Measurements from ENCODE around the gene CELF2.

CELF2 gene

GRCh38 chr10:11153766-11154165 is 136.1 kb downstream of the CELF2 start:
- no peaks in the 10 kb centered on the region for H3K9me3 ChIP-seq (ENCODE audit: low read length)
- H3K4me3 ChIP-seq (ENCODE audit: low read depth in 1 of 2, low read length in 2 of 2) = no peak overlapping the region
- no peak overlapping the region for H3K27ac ChIP-seq (ENCODE audit: low read depth, low read length)
- no peak overlapping the region for H3K9ac ChIP-seq (ENCODE audit: low read length)
- no peaks in the 10 kb centered on the region for H3K36me3 ChIP-seq (ENCODE audit: insufficient read depth, low read length)
- peaks cover 11% of the 10 kb centered on the region for H3K4me1 ChIP-seq (ENCODE audit: insufficient read depth, low read length)
- H3K27me3 ChIP-seq (ENCODE audit: control insufficient read depth in 1 of 2, insufficient read depth in 2 of 2, low read length in 2 of 2) = no peaks in the 10 kb centered on the region

- Histone ChIP-seq H3K4me1 (ENCODE audit: insufficient read depth, low read length) (peaks cover 13% of the 10 kb centered on the region), H3K9ac (ENCODE audit: low read length) (no peak overlapping the region), H3K27ac (ENCODE audit: low read depth, low read length) (no peak overlapping the region), H3K36me3 (ENCODE audit: insufficient read depth, low read length) (no peaks in the 10 kb centered on the region), H3K9me3 (ENCODE audit: low read length) (no peaks in the 10 kb centered on the region), H3K4me3 (ENCODE audit: low read depth in 1 of 2, low read length in 2 of 2) (no peak overlapping the region), H3K27me3 (ENCODE audit: control insufficient read depth in 1 of 2, insufficient read depth in 2 of 2, low read length in 2 of 2) (no peaks in the 10 kb centered on the region)
Measured at GRCh38 chr10:11154333-11154732, 136.7 kb downstream of the CELF2 start.

DNA sequence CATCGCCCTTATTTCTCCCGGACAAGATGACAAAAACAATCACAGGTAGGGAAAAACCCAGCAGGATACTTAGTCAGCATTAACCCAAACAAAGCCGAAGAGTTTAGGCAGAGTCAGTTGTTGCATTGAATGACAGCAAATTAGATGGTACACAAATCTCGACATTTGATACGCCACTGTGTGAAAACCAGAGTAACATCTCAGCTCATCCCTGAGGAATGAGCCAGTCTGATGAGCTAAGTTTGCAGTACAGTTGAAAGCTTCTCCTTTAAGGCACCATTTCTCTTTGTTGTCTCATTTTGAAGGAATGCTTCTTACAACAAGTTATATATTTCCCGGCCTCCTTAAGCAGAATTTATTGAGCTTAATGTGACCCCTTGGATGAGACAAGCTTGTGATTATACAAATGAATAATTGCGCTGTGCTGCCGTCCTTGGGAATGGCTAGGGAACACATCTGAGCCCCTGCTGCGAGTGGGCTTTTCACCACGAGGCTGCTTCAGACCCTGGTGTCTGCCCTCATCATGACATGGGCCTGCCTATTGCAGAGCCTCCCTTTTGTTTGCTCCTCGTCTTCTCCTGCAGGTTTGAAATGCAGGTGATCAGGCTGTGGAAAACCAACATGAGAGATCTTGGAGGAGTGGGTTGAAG is 137.3 kb downstream of the CELF2 start:
- H3K4me3 ChIP-seq (ENCODE audit: low read depth in 1 of 2, low read length in 2 of 2) = no peak overlapping the region
- no peak overlapping the region for H3K27ac ChIP-seq (ENCODE audit: low read depth, low read length)
- H3K4me1 ChIP-seq (ENCODE audit: insufficient read depth, low read length) = peaks cover 20% of the 10 kb centered on the region

GRCh38 chr10:11156480-11156879 is 138.8 kb downstream of the CELF2 start:
- no peak overlapping the region for H3K9ac ChIP-seq (ENCODE audit: low read length)
- H3K4me1 ChIP-seq (ENCODE audit: insufficient read depth, low read length) = peaks cover 18% of the 10 kb centered on the region
- no peaks in the 10 kb centered on the region for H3K36me3 ChIP-seq (ENCODE audit: insufficient read depth, low read length)
- no peak overlapping the region for H3K27ac ChIP-seq (ENCODE audit: low read depth, low read length)
- no peaks in the 10 kb centered on the region for H3K27me3 ChIP-seq (ENCODE audit: control insufficient read depth in 1 of 2, insufficient read depth in 2 of 2, low read length in 2 of 2)
- no peak overlapping the region for H3K4me3 ChIP-seq (ENCODE audit: low read depth in 1 of 2, low read length in 2 of 2)
- no peaks in the 10 kb centered on the region for H3K9me3 ChIP-seq (ENCODE audit: low read length)

More for the DNA sequence above, 137.3 kb downstream of the CELF2 start:
- Histone ChIP-seq H3K9me3 (ENCODE audit: low read length) (no peaks in the 10 kb centered on the region), H3K9ac (ENCODE audit: low read length) (no peak overlapping the region), H3K27me3 (ENCODE audit: control insufficient read depth in 1 of 2, insufficient read depth in 2 of 2, low read length in 2 of 2) (no peaks in the 10 kb centered on the region), H3K36me3 (ENCODE audit: insufficient read depth, low read length) (no peaks in the 10 kb centered on the region)

GRCh38 chr10:11157292-11158076 is 139.8 kb downstream of the CELF2 start:
- Histone ChIP-seq H3K4me1 (ENCODE audit: insufficient read depth, low read length) (peaks cover 28% of the 10 kb centered on the region), H3K27me3 (ENCODE audit: control insufficient read depth in 1 of 2, insufficient read depth in 2 of 2, low read length in 2 of 2) (no peaks in the 10 kb centered on the region), H3K9ac (ENCODE audit: low read length) (no peak overlapping the region), H3K27ac (ENCODE audit: low read depth, low read length) (no peak overlapping the region), H3K9me3 (ENCODE audit: low read length) (no peaks in the 10 kb centered on the region), H3K36me3 (ENCODE audit: insufficient read depth, low read length) (no peaks in the 10 kb centered on the region), H3K4me3 (ENCODE audit: low read depth in 1 of 2, low read length in 2 of 2) (no peak overlapping the region)

DNA sequence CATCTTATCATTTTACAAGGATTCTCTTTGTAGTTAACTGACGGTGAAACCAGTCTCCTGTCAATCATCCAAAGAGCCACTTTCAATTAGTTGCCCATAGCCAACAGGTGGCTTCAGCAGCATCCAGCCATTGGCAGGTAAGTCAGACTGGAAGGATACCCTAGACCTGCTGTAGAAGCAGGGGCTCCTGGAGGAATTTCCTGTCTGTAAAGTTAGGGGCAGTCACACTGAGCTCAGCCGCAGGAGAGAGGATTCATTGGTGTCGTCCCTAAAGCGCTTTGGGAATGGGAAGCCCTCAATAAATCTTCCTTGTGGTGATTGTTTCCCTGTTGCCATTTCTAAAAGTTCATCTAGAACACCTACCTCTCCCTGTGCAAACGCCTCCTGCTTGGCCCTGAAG is 140.4 kb downstream of the CELF2 start:
- Histone ChIP-seq H3K4me1 (ENCODE audit: insufficient read depth, low read length) (peaks cover 32% of the 10 kb centered on the region), H3K36me3 (ENCODE audit: insufficient read depth, low read length) (no peaks in the 10 kb centered on the region), H3K27ac (ENCODE audit: low read depth, low read length) (no peak overlapping the region), H3K27me3 (ENCODE audit: control insufficient read depth in 1 of 2, insufficient read depth in 2 of 2, low read length in 2 of 2) (no peaks in the 10 kb centered on the region), H3K9ac (ENCODE audit: low read length) (no peak overlapping the region), H3K9me3 (ENCODE audit: low read length) (no peaks in the 10 kb centered on the region), H3K4me3 (ENCODE audit: low read depth in 1 of 2, low read length in 2 of 2) (no peak overlapping the region)

GRCh38 chr10:11159543-11160215 is 142.0 kb downstream of the CELF2 start:
- peaks cover 46% of the 10 kb centered on the region for H3K4me1 ChIP-seq (ENCODE audit: insufficient read depth, low read length)
- no peak overlapping the region for H3K9ac ChIP-seq (ENCODE audit: low read length)
- no peak overlapping the region for H3K4me3 ChIP-seq (ENCODE audit: low read depth in 1 of 2, low read length in 2 of 2)
- no peaks in the 10 kb centered on the region for H3K36me3 ChIP-seq (ENCODE audit: insufficient read depth, low read length)
- H3K9me3 ChIP-seq (ENCODE audit: low read length) = no peaks in the 10 kb centered on the region
- no peaks in the 10 kb centered on the region for H3K27me3 ChIP-seq (ENCODE audit: control insufficient read depth in 1 of 2, insufficient read depth in 2 of 2, low read length in 2 of 2)
- peak overlapping the region; percentile 1 for H3K27ac ChIP-seq (ENCODE audit: low read depth, low read length)

DNA sequence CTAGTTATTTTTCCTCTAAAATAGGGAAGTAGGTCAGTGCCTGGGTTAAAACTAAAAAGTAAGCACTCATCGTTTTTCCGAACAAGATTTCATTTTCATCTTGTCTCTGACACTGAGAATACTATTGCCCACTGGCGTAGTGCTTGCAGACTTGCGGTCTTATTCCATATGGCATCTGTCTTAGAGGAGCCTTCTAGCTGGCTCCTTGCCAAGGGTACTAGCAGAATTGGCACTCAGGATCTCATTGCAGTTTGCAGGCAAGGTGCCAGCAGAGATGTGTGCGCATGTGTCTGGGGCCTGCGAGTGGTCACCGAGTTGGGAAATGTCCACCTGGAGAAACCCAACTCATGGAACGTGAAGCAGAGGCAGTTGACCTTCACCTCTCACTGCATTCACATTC is 143.4 kb downstream of the CELF2 start:
- Histone ChIP-seq H3K27ac (ENCODE audit: low read depth, low read length) (no peak overlapping the region), H3K36me3 (ENCODE audit: insufficient read depth, low read length) (no peaks in the 10 kb centered on the region), H3K4me3 (ENCODE audit: low read depth in 1 of 2, low read length in 2 of 2) (no peak overlapping the region)

GRCh38 chr10:11161910-11162309 is 144.2 kb downstream of the CELF2 start:
- no peaks in the 10 kb centered on the region for H3K27me3 ChIP-seq (ENCODE audit: control insufficient read depth in 1 of 2, insufficient read depth in 2 of 2, low read length in 2 of 2)
- peaks cover 57% of the 10 kb centered on the region for H3K4me1 ChIP-seq (ENCODE audit: insufficient read depth, low read length)
- no peak overlapping the region for H3K27ac ChIP-seq (ENCODE audit: low read depth, low read length)
- H3K9ac ChIP-seq (ENCODE audit: low read length) = no peak overlapping the region
- H3K36me3 ChIP-seq (ENCODE audit: insufficient read depth, low read length) = no peaks in the 10 kb centered on the region
- peak overlapping the region in 1 of 2 donors; percentile 16 for H3K4me3 ChIP-seq (ENCODE audit: low read depth in 1 of 2, low read length in 2 of 2)
- H3K9me3 ChIP-seq (ENCODE audit: low read length) = no peaks in the 10 kb centered on the region

More for the DNA sequence above, 143.4 kb downstream of the CELF2 start:
- H3K9me3 ChIP-seq (ENCODE audit: low read length) = no peaks in the 10 kb centered on the region
- no peak overlapping the region for H3K9ac ChIP-seq (ENCODE audit: low read length)
- peaks cover 49% of the 10 kb centered on the region for H3K4me1 ChIP-seq (ENCODE audit: insufficient read depth, low read length)
- H3K27me3 ChIP-seq (ENCODE audit: control insufficient read depth in 1 of 2, insufficient read depth in 2 of 2, low read length in 2 of 2) = no peaks in the 10 kb centered on the region

- peak overlapping the region; percentile 62 for H3K27ac ChIP-seq (ENCODE audit: low read depth, low read length)
- peaks cover 68% of the 10 kb centered on the region for H3K4me1 ChIP-seq (ENCODE audit: insufficient read depth, low read length)
- H3K9ac ChIP-seq (ENCODE audit: low read length) = no peak overlapping the region
- no peaks in the 10 kb centered on the region for H3K27me3 ChIP-seq (ENCODE audit: control insufficient read depth in 1 of 2, insufficient read depth in 2 of 2, low read length in 2 of 2)
- no peaks in the 10 kb centered on the region for H3K9me3 ChIP-seq (ENCODE audit: low read length)
- peaks cover 6% of the 10 kb centered on the region for H3K36me3 ChIP-seq (ENCODE audit: insufficient read depth, low read length)
- H3K4me3 ChIP-seq (ENCODE audit: low read depth in 1 of 2, low read length in 2 of 2) = no peak overlapping the region
Measured at GRCh38 chr10:11162828-11163599, 145.3 kb downstream of the CELF2 start.
